Endothelial cell of umbilical vein (primary cell): Measurements from ENCODE around the gene SELENOT. TPM values are rescaled to one million over a fixed set of nuclear protein-coding genes. Genes with fewer than 3 reads are reported as not detected.

Experiments used
- BruUV-seq: library from RNA; stranded (reverse); fragments of 400-500 nt; replicated peaks from 2 replicates; lab custom pipeline; 2021; lab: Mats Ljungman, UMichigan
- CTCF ChIA-PET: fragments of 300-600, 350-600 bp; sonication (Branson Sonifier 250); formaldehyde crosslinking; loops from one replicate; lab custom pipeline; 2021; ENCODE audit warnings: antibody characterized with exemption, inconsistent platforms; lab: Charles Lee
- POLR2A ChIA-PET: fragments of 300-600, 350-600 bp; sonication (Branson Sonifier 250); formaldehyde crosslinking; loops from one replicate; lab custom pipeline; 2021; ENCODE audit warnings: antibody characterized with exemption, inconsistent platforms; lab: Charles Lee
- DNase-seq: peaks from one replicate; pipeline ENCODE4 v3.0.0-alpha.2; 2011; ENCODE audit warnings: low read depth, low spot score
- FAIRE-seq: peaks from 2 replicates; lab custom pipeline; 2011; peaks lifted over from hg19 to GRCh38; lab: Jason Lieb, UNC
- H2AFZ ChIP-seq: 2 replicates; pipeline ENCODE4 v1.6.0; 2012; ENCODE audit warnings: low read depth, low read length, control low read depth, inconsistent platforms
- H3K27ac ChIP-seq: 2 replicates; pipeline ENCODE4 v1.5.1; 2011; ENCODE audit warnings: low read depth, mild to moderate bottlenecking, control low read depth, low read length, moderate library complexity; ENCODE audit not compliant: insufficient read depth
- H3K27me3 ChIP-seq, 2 experiments: 2 replicates each; pipeline versions ENCODE4 v1.6.0 to v1.6.1; 2011; ENCODE audit warnings: low read length in 2 of 2, mixed read lengths in 1 of 2; ENCODE audit not compliant: control insufficient read depth in 2 of 2, insufficient read depth in 2 of 2
- H3K36me3 ChIP-seq, 2 experiments: 2 replicates in 1 of 2; 3 replicates in 1 of 2; pipeline ENCODE4 v1.5.1; 2011; ENCODE audit warnings: low read length in 2 of 2, mild to moderate bottlenecking in 1 of 2, moderate library complexity in 1 of 2; ENCODE audit not compliant: control insufficient read depth in 2 of 2, insufficient read depth in 2 of 2; ENCODE audit errors: extremely low read depth in 1 of 2
- H3K4me1 ChIP-seq: 3 replicates; pipeline ENCODE4 v1.5.1; 2011; ENCODE audit warnings: mild to moderate bottlenecking, low read length; ENCODE audit not compliant: control insufficient read depth, insufficient read depth; ENCODE audit errors: extremely low read depth
- H3K4me2 ChIP-seq: 2 replicates; pipeline ENCODE4 v1.6.1; 2011; ENCODE audit warnings: low read length, control low read depth, mixed read lengths; ENCODE audit not compliant: insufficient read depth
- H3K4me3 ChIP-seq, 3 experiments: fragments of 200-600 bp in 1 of 3; sonication (generic), shearing (Covaris generic) in 1 of 3; replicated peaks in 1 of 3; 2 replicates each; pipeline ENCODE4 v1.5.1; 2011 to 2016; ENCODE audit warnings: control low read depth in 3 of 3, low read length in 3 of 3, mild to moderate bottlenecking in 2 of 3, inconsistent platforms in 1 of 3, low read depth in 1 of 3, moderate library complexity in 1 of 3; ENCODE audit not compliant: insufficient read depth in 1 of 3
- H3K79me2 ChIP-seq: 2 replicates; pipeline ENCODE4 v1.6.0; 2012; ENCODE audit warnings: low read length, inconsistent platforms; ENCODE audit not compliant: control insufficient read depth, insufficient read depth
- H3K9ac ChIP-seq: replicated peaks from 2 replicates; pipeline ENCODE3; 2011; ENCODE audit warnings: low read length, control low read depth; ENCODE audit not compliant: insufficient read depth; ENCODE audit errors: extremely low read depth
- H3K9me1 ChIP-seq: replicated peaks from 3 replicates; pipeline ENCODE4 v1.6.0; 2011; ENCODE audit warnings: mild to moderate bottlenecking, low read length; ENCODE audit not compliant: control insufficient read depth, insufficient read depth; ENCODE audit errors: extremely low read depth
- H3K9me3 ChIP-seq: replicated peaks from 2 replicates; pipeline ENCODE4 v1.5.1; 2012; ENCODE audit warnings: low read length, inconsistent platforms; ENCODE audit not compliant: control insufficient read depth, insufficient read depth
- H4K20me1 ChIP-seq: replicated peaks from 2 replicates; pipeline ENCODE3; 2011; ENCODE audit warnings: mild to moderate bottlenecking, low read length; ENCODE audit not compliant: control insufficient read depth, insufficient read depth; ENCODE audit errors: extremely low read depth
- CTCF ChIP-seq, 2 donors: IDR thresholded peaks; 1 replicate in 1 of 2; 2 replicates in 1 of 2; pipeline ENCODE4 v1.5.1; 2011; ENCODE audit warnings: low read length in 2 of 2, mild to moderate bottlenecking in 2 of 2, moderate library complexity in 2 of 2, control low read depth in 1 of 2, inconsistent platforms in 1 of 2, low read depth in 1 of 2; ENCODE audit not compliant: insufficient read depth in 1 of 2; ENCODE audit errors: extremely low read depth in 1 of 2
- EZH2 ChIP-seq: IDR thresholded peaks from 2 replicates; pipeline ENCODE4 v1.6.1; 2012; ENCODE audit warnings: borderline replicate concordance, low read depth, mild to moderate bottlenecking, moderate library complexity, low read length, inconsistent platforms; ENCODE audit not compliant: severe bottlenecking
- FOS ChIP-seq: IDR thresholded peaks from 2 replicates; pipeline ENCODE4 v1.6.1; 2011; ENCODE audit warnings: mild to moderate bottlenecking, low read length, moderate library complexity, borderline replicate concordance; ENCODE audit not compliant: insufficient read depth
- GATA2 ChIP-seq: IDR thresholded peaks from 2 replicates; pipeline ENCODE4 v1.7.0; 2011; ENCODE audit warnings: low read depth, mild to moderate bottlenecking, moderate library complexity, mixed read lengths, low read length; ENCODE audit not compliant: insufficient read length, insufficient read depth
- JUN ChIP-seq: IDR thresholded peaks from 2 replicates; pipeline ENCODE4 v1.6.1; 2011; ENCODE audit warnings: borderline replicate concordance, low read depth; ENCODE audit not compliant: insufficient read length, insufficient read depth
- MAX ChIP-seq: IDR thresholded peaks from 2 replicates; pipeline ENCODE4 v1.6.1; 2011; ENCODE audit not compliant: insufficient read depth, insufficient read length
- MYC ChIP-seq: IDR thresholded peaks from one replicate; pipeline ENCODE4 v1.6.1; 2011; ENCODE audit warnings: mild to moderate bottlenecking, low read depth, low read length
- POLR2A ChIP-seq: IDR thresholded peaks from 2 replicates; pipeline ENCODE4 v1.6.1; 2012; ENCODE audit warnings: low read depth, mild to moderate bottlenecking, control low read depth, low read length
- dilution Hi-C: fragments of 300-500 bp; cut with MboI; formaldehyde crosslinking; loops from one replicate; pipeline ENCODE4 v1.15.0; 2019; ENCODE audit warnings: low sequenced_read_pairs; ENCODE audit not compliant: extremely low pct_ligation_motif_present
- intact Hi-C: fragments of 100-400 bp; cut with micrococcal nuclease; formaldehyde crosslinking; loops from one replicate; pipeline ENCODE4 v1.10.0; 2022
- polyA plus RNA-seq, 4 experiments: library from polyadenylated mRNA; depleted of rRNA in 3 of 4; stranded (reverse) in 3 of 4; unstranded in 1 of 4; fragments of >200 nt; gene quantifications; 2 replicates each; pipeline versions ENCODE4 v1.2.1 to v1.2.3, GENCODE V29; 2011 to 2012; ENCODE audit warnings: missing spikeins in 1 of 4
- total RNA-seq: library from RNA; stranded (reverse); gene quantifications from 2 replicates; pipeline ENCODE4 v1.2.3, GENCODE V29; 2021

The SELENOT gene
- total and polyA plus RNA-seq, 2 donors (not counting 3 experiments of a cell fraction or from before 2014, with no cell fraction given) = 103 to 299 TPM

GRCh38 chr3:150675587-150675986 is 72.5 kb downstream of the SELENOT start:
- Histone ChIP-seq H3K36me3 (no peaks in the 10 kb centered on the region), H3K9me3 (no peaks in the 10 kb centered on the region), H3K27ac (no peak overlapping the region), H3K79me2 (no peaks in the 10 kb centered on the region), H2AFZ (no peak overlapping the region), H3K4me2 (no peak overlapping the region), H3K9ac (no peak overlapping the region), H3K4me1 (no peaks in the 10 kb centered on the region), H3K4me3 (no peak overlapping the region), H3K9me1 (no peaks in the 10 kb centered on the region), H3K27me3 (no peaks in the 10 kb centered on the region), H4K20me1 (no peaks in the 10 kb centered on the region)
- dilution Hi-C loops = no loop called here
- CTCF ChIA-PET = no interaction called here
- TF ChIP-seq JUN (no peak), CTCF (IDR thresholded peaks at IDR 0.05; ENCODE audit: extremely low read depth in 1 of 2, insufficient read depth in 1 of 2, low read depth in 1 of 2, low read length in 2 of 2) (no peak), EZH2 (no peak), GATA2 (no peak), MAX (no peak), FOS (no peak), MYC (no peak), POLR2A (no peak)
- no TSS peak for BruUV-seq
- POLR2A ChIA-PET = no interaction called here
- FAIRE-seq = no peak
- intact Hi-C loops = no loop called here
- no peak for DNase-seq

Other genes with a start within 250 kb of the SELENOT start
- gene TSC22D2, start 195.0 kb upstream of the SELENOT start, total RNA-seq = 43.9 and 50.9 TPM in 2 replicates
- 5.9 and 7.6 TPM in 2 replicates for gene TSC22D2, start 195.0 kb upstream of the SELENOT start, polyA plus RNA-seq
- 81.7 and 82.0 TPM in 2 replicates for gene SERP1, start 56.8 kb upstream of the SELENOT start, total RNA-seq
- gene SERP1, start 56.8 kb upstream of the SELENOT start, polyA plus RNA-seq = 103 and 135 TPM in 2 replicates
- 97.6 and 104 TPM in 2 replicates for gene EIF2A, start 56.5 kb upstream of the SELENOT start, total RNA-seq
- 55.3 and 85.2 TPM in 2 replicates for gene EIF2A, start 56.5 kb upstream of the SELENOT start, polyA plus RNA-seq
- gene ERICH6, start 100.6 kb downstream of the SELENOT start, total RNA-seq = not detected in 2 replicates
- not detected in 2 replicates for gene ERICH6, start 100.6 kb downstream of the SELENOT start, polyA plus RNA-seq
- gene SIAH2, start 159.8 kb downstream of the SELENOT start, total RNA-seq = 16.0 and 16.7 TPM in 2 replicates
- 25.1 and 45.8 TPM in 2 replicates for gene SIAH2, start 159.8 kb downstream of the SELENOT start, polyA plus RNA-seq